ENCODE measurements around the gene PSEN1.

PSEN1 gene

GRCh38 chr14:73136387-73137225, at the start of gene PSEN1:
Gene PSEN1 (plus strand): TSS chr14:73136507. CDS start chr14:73148020, 11,513 bp downstream.
- DNase-seq, result peak; percentile 90

- no peak for DNase-seq
These were observed 45.3 kb upstream of the PSEN1 start for GRCh38 chr14:73091044-73091443.

DNA sequence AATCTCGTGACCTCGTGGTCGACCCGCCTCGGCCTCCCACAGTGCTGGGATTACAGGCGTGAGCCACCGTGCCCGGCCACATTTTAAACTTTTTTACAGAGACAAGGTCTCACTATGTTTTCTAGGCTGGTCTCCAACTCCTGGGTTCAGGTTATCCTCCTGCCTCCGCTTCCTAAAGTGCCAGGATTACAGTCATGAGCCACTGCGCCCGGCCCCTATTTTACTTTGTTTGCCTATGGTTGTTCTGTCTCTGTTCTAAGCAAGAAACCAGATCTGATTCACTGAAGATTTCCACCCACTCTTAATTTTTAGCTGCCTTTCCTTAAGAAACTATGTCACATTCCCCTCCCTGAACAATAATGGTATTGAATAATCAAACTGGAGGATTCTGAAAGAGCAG, 38.9 kb upstream of the PSEN1 start:
- DNase-seq, result no peak

DNA sequence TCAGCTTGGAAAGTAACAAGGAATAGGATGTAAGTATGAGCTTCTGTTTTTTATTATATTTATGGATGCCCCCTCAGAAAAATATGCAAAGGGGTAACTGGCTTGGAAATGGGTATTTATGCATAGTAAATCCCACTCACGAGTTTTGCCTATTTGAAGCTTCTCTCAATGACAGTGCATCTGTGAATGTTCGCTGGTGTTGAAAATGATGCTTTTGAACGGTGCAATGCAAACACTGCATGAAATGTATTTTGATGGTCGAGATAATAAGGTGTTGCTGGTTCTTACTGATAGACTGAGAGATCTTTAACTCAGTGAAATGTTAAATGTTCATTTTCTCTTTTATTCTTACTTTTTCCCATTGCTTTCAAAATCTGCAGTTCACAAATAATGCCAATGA, 36.0 kb upstream of the PSEN1 start:
- no peak for DNase-seq

GRCh38 chr14:73102806-73103497, 33.4 kb upstream of the PSEN1 start:
- DNase-seq, result no peak

DNA sequence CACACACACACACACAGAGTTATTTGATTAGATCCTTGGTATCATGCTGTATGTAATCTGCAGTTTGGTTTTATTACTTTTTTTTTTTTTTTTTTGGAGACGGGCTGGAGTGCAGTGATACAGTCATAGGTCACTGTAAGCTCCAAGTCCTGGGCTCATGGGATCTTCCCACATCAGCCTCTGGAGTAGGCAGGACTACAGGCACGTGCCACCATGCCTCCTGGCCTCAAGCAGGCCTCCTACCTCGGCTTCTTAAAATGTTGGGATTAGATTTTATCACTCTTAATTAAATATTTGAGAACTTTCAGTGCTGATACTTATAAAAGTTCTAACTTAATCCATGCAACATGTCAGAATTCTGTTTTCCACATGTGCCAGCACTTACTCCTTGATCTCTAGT, 31.3 kb upstream of the PSEN1 start:
- no peak for DNase-seq

DNA sequence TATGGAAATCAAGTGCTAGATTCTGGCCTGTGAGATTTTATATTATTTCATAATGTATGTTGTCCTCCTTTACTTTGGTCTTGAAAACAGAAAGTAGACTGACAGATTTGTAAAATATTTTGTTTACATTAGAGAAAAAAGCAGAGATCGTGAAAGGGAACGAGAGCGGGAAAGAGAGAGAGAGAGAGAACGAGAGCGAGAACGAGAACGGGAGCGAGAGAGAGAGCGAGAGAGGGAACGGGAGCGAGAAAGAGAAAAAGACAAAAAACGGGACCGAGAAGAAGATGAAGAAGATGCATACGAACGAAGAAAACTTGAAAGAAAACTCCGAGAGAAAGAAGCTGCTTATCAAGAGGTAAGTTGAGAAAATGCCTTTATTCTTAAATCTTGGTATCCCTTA, 30.6 kb upstream of the PSEN1 start:
- DNase-seq, result no peak

- DNase-seq, result no peak
These were observed 20.1 kb upstream of the PSEN1 start for GRCh38 chr14:73116079-73116665.

GRCh38 chr14:73124180-73124894, 12.0 kb upstream of the PSEN1 start:
- DNase-seq, result no peak

- no peak for DNase-seq
These were observed 11.1 kb upstream of the PSEN1 start for GRCh38 chr14:73125169-73125588.

DNA sequence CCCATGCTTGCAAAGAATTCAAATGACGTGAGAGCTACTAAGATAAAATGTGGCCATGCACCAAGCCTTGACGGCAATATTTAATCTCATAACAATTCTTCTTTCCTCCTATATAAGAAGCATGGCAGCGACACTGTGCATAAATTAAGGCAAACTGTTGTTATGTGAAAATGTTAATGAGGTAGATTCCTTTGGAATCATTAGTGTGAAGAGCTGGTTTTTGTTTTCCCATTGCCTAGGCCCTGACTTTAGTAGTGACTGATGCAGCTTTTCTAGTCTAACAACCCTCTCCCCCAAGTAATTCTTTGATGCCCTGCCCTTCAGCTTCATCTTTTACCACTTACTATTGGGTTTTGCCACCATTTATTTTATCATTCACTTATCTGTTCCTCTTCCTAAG, 10.6 kb upstream of the PSEN1 start:
- DNase-seq, result no peak

DNA sequence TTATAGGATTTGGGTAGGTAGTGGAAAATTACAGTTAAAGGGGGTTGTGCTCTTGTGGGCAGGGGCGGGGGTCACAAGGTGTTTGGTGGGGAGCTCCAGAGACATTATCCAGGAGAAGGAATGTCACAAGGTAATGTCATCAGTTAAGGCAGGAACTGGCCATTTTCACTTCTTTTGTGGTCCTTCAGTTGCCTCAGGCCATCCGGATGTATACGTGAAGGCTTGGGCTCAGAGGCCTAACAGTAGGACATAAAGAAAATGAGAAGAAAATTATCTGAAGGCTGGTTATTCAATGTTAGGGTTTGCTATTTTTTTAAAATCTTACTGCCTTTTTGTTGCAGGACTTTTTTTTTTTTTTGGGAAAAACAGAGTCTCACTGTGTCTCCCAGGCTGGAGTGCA, 2.5 kb upstream of the PSEN1 start:
- DNase-seq, result no peak

GRCh38 chr14:73136085-73136386, 271 bp upstream of the PSEN1 start:
- no peak for DNase-seq

GRCh38 chr14:73140811-73141323, 4.6 kb downstream of the PSEN1 start:
- DNase-seq, result no peak

DNA sequence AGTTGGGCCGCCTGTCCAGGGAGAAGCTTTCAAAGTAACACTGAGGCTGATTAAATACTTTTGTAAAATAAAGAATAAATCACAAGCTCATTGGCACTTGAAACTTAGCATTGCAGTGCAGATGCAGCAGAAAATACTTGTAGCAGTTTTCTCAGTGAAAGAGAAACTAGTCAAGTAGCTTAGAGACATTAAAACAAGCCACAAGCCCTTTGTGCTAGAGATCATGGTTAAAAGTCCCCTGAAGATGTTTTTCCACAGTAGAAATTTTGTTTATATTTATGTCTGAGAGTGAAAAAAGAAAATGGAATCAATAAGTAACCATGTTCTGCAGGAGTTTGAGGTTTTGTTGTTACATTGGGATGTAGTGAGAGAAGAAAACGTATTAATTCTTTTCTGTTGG, 5.9 kb downstream of the PSEN1 start:
- no peak for DNase-seq

GRCh38 chr14:73143003-73143402, 6.7 kb downstream of the PSEN1 start:
- DNase-seq, result no peak

DNA sequence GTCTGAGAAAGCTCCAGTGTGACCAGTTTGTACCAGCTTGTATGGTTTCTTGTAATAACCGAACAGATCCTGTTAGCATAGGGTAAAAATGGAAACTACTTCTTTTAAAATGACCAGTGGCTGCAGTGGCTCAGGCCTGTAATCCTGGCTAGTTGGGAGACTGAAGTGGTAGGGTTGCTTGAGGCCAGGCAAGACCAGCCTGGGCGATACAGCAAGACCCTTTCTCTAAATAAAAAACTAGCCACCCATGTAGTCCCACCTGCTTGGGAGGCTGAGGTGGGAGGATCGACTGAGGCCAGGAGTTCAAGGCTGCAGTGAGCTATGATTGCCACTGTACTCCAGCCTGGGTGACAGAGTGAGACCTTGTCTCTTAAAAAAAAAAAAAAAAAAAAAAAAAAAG, 7.3 kb downstream of the PSEN1 start:
- no peak for DNase-seq

GRCh38 chr14:73145371-73145770, 9.1 kb downstream of the PSEN1 start:
- no peak for DNase-seq

DNA sequence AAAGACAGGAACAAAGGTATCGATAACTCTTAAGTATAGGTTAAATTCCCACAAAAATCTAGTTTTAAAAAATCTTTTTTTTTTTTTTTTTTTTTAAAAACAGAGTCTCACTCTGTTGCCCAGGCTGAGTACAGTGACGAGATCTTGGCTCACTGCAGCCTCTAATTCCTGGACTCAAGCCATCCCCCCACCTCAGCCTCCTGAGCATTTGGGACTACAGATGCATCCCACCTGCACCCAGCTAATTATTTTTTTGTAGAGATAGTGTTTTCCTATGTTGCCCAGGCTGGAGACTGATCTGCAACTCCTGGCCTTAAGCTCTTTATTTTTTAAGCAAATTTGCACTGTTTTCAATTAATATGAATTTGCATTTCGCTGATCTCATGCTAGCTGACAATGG, 9.8 kb downstream of the PSEN1 start:
- DNase-seq, result no peak

- DNase-seq, result no peak
These were observed 13.4 kb downstream of the PSEN1 start for GRCh38 chr14:73149753-73150152.

GRCh38 chr14:73153272-73153671, 17.0 kb downstream of the PSEN1 start:
- no peak for DNase-seq

DNA sequence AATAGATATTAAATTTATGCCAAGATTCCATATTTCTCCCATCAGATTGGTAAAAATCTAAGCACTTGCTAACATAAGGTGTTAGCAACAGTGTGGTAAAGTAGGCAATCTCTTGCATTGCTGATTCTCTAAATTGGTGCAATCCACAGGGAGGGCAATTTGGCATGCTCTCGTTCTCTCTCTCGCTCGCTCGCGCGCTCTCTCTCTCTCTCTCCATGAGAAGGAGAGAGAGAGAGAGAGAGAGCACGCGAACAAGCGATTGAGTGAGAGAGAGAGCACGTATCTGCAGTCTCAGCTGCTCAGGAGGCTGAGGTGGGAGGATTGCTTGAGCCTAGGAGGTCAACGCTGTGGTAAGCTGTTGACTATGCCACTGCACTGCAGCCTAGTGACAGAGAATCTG, 25.9 kb downstream of the PSEN1 start:
- no peak for DNase-seq

GRCh38 chr14:73166399-73166798, 30.1 kb downstream of the PSEN1 start:
- no peak for DNase-seq
